Measurements from ENCODE around the gene DDX5.
A peak's percentile ranks its signal among the peaks of the same experiment; 100 is the strongest.

The DDX5 gene

DNA sequence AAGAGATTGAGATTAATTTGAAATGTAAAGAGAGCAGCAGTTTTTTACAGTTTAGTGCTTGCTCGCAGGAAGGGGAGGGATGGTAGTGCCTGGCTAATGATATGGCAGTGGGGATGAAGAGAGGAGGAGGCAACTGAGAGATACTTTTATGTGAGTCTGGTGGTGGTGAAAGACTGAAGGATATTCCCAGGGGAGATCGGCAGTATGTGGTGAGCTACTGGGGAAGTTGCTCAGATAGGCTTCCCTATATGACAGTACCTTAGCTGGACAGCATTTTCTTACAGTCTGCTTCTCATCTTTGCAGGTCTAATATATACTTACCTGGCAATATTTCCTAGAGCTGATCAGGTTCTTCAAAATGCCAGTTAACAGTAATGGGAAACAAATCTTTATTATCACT is 9.3 kb upstream of the DDX5 start:
- H3K4me3 ChIP-seq (ENCODE audit: low read depth, low read length) = no peak overlapping the region
- TF ChIP-seq, protein P1, sequence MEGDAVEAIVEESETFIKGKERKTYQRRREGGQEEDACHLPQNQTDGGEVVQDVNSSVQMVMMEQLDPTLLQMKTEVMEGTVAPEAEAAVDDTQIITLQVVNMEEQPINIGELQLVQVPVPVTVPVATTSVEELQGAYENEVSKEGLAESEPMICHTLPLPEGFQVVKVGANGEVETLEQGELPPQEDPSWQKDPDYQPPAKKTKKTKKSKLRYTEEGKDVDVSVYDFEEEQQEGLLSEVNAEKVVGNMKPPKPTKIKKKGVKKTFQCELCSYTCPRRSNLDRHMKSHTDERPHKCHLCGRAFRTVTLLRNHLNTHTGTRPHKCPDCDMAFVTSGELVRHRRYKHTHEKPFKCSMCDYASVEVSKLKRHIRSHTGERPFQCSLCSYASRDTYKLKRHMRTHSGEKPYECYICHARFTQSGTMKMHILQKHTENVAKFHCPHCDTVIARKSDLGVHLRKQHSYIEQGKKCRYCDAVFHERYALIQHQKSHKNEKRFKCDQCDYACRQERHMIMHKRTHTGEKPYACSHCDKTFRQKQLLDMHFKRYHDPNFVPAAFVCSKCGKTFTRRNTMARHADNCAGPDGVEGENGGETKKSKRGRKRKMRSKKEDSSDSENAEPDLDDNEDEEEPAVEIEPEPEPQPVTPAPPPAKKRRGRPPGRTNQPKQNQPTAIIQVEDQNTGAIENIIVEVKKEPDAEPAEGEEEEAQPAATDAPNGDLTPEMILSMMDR (IDR thresholded peaks at IDR 0.05; ENCODE audit: low read depth, low read length, missing control alignments) = no peak
- DNase-seq (ENCODE audit: low read depth) = no peak

DNA sequence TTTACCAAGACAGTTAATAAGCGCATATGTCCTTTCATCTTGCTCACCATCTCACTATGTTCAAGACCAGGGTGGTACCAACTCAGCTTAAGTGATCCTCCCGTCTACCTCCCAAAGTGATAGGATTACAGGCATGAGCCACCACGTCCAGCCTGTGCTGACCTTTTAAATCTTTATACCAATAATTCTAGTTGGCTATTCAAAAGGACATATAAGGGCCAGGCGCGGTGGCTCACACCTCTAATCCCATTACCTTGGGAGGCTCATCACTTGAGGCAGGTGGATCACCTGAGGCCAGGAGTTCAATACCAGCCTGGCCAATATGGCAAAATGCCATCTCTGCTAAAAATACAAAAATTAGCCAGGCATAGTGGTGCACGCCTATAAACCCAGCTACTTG is 3.1 kb upstream of the DDX5 start:
- TF ChIP-seq, protein P1 (IDR thresholded peaks at IDR 0.05; ENCODE audit: low read depth, low read length, missing control alignments) = no peak
- H3K4me3 ChIP-seq (ENCODE audit: low read depth, low read length) = no peak overlapping the region
- DNase-seq (ENCODE audit: low read depth) = no peak

DNA sequence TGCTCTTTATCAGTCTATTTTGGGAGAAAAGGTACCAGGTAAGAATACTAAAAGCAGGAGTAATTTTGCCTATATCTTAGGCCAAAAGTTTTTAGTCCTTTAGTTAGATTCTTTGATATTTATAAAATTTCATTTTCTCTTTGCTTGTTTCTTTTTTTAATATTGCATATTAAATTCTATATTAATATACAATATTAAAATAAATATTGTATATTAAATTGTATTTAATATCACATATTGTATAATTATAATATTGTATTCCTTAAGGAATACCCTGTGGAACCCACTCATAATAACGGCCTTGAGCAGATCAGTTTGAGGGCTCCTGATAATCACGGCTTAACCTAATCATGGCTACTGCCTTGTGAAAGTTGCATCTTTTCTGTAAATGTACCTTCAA is 2.6 kb upstream of the DDX5 start:
- TF ChIP-seq, protein P1 (IDR thresholded peaks at IDR 0.05; ENCODE audit: low read depth, low read length, missing control alignments) = no peak

DNA sequence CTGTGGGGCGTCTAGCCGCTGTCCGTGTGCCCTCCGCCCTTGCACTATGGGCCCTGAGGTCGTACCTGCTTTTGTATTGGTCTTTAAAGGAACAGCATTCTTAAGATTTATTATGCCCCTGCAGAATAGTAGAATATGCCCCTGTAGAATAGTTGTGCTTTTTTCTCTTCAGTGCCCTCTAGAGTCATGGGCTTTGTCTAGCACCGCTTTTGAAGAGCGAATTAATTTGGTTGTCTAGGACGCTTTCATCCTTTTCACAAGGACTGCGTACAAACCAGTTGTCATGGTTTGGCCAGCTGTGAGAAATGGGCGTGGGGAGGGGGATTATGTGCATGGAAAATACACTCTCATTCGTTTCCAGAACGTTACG is 1.3 kb upstream of the DDX5 start:
- H3K4me3 ChIP-seq (ENCODE audit: low read depth, low read length) = peak overlapping the region; percentile 74
- peak; percentile 41 for DNase-seq (ENCODE audit: low read depth)
- TF ChIP-seq, protein P1 (IDR thresholded peaks at IDR 0.05; ENCODE audit: low read depth, low read length, missing control alignments) = peak; percentile 52

More for the DNA sequence above, 2.6 kb upstream of the DDX5 start:
- H3K4me3 ChIP-seq (ENCODE audit: low read depth, low read length) = no peak overlapping the region
- no peak for DNase-seq (ENCODE audit: low read depth)

DNA sequence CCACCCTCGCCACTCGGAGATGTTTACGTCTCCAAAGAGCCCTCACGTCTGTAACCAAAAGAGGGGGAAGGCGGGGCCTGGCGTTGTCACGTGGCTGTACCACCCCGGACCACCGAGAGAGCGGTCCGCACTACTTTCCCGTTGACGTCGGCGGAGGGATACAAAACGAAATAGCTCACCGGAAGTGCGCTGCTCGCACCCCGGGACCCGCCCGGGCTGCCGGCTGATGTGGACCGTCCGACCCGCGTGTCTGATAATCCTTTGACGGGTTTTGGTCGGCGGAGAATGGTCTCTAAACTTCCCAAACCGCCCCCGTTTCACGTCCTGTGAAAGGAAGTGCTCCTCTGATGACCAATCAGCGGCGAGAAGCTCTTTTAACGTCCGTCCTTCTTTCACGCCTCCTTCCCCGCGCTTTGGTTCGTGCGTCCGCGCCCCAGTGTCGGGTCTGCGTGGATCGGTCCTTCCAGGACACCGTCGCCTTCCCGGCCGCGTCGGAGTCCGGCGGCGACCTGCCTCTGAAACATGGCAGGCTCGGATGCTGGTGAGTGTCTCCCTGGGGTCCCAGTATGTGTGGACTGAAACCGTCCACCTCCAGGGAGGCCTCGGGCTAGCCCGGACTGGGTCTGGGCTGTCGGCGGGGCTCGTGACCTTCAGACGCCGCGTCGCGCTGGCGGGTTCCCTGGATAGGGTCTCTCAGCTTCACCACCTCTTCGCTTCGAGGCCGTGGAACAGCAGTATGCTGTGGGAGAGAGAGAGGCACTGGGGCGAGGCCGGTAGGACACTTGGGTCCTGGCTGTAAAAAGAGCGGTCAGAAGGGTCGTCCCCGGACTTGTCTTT is 705 bp upstream of the DDX5 start, which contains the start of gene CEP95:
Gene CEP95 (plus strand): TSS at position 402 of the 837 bp plus-strand sequence. CDS start 121 bp downstream, at position 523.
- peak within 1 kb of the TSS; percentile 74 for H3K4me3 ChIP-seq (ENCODE audit: low read depth, low read length)
- TF ChIP-seq, protein P1 (IDR thresholded peaks at IDR 0.05; ENCODE audit: low read depth, low read length, missing control alignments) = no peak
- peak; percentile 91 for DNase-seq (ENCODE audit: low read depth)

DNA sequence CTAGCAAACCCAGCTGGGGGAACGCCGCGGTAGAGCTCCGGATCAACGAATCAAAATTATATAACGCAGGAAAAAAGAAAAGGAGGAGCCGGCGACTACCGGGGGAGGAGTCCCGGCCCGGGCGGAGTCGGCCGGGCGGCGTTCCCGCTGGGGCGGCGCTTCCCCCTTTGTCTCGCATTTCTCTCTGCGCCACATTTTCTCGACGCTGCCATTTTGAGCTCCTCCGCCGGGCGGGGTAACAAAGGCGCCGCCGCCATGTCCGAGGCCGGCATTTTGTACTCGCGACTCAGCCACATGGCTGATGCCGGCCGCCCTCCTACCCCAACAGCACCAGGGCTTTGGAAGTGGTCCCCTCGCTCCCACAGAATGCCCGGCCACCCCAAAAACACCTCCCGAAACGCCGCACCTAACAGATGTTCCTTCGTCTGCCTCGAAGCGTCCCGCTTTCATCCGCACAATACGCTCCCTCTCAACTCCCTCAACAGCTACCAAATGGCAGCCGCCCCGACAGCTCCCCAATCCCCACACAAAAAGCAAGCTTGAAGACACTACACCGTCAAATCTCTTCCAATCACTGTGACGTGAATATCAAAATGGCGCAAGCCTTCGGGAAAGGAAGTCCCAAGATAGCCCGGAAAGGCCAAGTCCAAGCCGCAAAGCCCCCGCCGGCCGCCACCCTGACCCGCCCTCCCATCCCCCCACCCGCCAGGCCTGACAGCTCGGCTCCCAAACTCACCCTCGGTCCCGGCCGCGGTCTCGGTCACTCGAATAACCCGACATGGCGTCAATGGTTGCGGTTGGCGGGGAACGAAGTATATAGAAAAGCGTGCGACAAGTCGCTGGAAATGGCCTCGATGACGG is 519 bp downstream of the DDX5 start:
- TF ChIP-seq, protein P1 (IDR thresholded peaks at IDR 0.05; ENCODE audit: low read depth, low read length, missing control alignments) = no peak
- H3K4me3 ChIP-seq (ENCODE audit: low read depth, low read length) = peak overlapping the region; percentile 74
- peak; percentile 50 for DNase-seq (ENCODE audit: low read depth)
